GDM1 (cell line): Measurements from ENCODE around the gene LPP.

ENCODE experiments used
- DNase-seq: peaks from one replicate; lab custom pipeline; 2025; lab: John Stamatoyannopoulos, UW

The LPP gene

DNA sequence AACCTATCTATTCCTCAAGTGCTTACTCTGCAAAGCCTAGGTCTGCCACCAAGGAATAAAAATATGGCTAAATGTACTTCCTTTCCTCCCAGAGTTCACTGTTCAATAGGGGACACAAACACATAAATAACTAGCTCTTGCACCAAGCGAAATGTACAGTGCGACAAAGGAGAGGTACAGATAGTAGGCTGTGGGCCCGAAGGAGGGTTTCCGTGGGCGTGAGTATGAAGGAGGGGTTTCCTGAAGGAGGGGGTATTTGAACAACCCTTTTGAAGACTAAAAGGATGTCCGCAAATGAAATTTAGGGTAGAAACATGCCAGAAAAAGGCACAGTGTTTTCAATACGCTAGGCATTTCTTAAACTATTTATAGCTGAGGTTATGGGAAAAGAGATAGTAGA, 207.9 kb downstream of the LPP start:
- no peak for DNase-seq

GRCh38 chr3:188362405-188362831, 208.5 kb downstream of the LPP start:
- no peak for DNase-seq

GRCh38 chr3:188365184-188365583, 211.2 kb downstream of the LPP start:
- no peak for DNase-seq

- DNase-seq, result no peak
These were observed 212.2 kb downstream of the LPP start for GRCh38 chr3:188365988-188366698.

- DNase-seq, result no peak
These were observed 213.7 kb downstream of the LPP start for GRCh38 chr3:188367678-188368077.

GRCh38 chr3:188369526-188369925, 215.6 kb downstream of the LPP start:
- DNase-seq, result no peak

- DNase-seq, result no peak
These were observed 216.3 kb downstream of the LPP start for GRCh38 chr3:188370081-188370830.

- DNase-seq, result no peak
These were observed 224.8 kb downstream of the LPP start for GRCh38 chr3:188378786-188379185.

DNA sequence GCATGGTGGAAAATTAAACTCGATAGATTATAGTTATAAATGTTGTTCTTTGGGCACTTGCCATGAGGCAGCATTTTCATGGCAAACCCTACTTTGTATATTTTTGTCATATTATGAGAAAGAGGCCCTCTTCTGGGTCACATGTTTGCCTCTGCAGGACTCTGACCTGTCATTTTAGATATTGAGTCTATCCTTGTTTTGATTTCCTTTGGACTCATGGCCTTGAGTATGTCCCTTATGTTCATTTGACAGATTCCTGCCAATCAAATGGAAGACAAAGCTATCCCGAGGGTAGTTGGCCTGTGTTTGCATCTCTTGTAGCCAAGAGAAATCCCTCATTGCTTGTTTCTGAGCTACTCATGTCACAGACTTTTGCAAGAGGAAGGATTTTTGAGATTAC, 226.3 kb downstream of the LPP start:
- DNase-seq, result no peak

- DNase-seq, result no peak
These were observed 226.8 kb downstream of the LPP start for GRCh38 chr3:188380722-188381121.

DNA sequence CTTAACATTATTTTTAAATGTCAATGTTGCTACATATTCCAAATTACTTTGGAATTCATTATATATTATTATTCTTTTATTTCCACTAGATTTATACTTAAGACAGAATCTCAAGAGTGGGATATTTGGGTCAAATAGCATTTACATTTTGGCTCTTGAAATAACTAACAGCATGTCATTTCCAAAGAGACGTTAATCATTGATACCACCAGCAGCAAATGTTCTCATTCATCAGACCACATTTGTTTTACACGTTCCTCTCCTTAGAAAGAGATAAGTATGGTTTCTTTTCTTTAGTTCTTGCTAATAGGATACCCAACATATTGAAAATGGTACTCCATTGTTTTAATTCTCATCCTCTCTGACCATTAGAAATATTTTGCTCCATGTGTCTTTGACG, 229.8 kb downstream of the LPP start:
- DNase-seq, result no peak

GRCh38 chr3:188385295-188385694, 231.3 kb downstream of the LPP start:
- DNase-seq, result no peak

GRCh38 chr3:188389711-188390342, 235.9 kb downstream of the LPP start:
- DNase-seq, result no peak

DNA sequence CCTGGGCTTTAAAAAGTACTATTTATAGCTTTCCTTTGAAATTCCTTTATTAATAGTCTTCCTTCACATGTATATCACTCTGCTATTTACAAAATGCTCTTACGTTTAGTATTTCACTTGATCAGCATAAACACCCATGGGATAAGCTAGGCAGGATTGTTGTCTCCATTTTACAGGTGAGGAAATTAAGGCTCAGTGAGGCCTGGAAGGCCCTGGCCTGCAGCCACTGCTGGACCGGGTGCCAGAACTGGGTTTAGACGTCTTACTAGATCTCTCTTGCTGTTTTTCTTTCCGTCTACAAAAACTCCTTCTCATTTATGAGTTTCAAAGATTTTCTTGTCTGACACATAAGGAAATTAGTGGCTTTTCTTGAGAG, 236.4 kb downstream of the LPP start:
- DNase-seq, result no peak

DNA sequence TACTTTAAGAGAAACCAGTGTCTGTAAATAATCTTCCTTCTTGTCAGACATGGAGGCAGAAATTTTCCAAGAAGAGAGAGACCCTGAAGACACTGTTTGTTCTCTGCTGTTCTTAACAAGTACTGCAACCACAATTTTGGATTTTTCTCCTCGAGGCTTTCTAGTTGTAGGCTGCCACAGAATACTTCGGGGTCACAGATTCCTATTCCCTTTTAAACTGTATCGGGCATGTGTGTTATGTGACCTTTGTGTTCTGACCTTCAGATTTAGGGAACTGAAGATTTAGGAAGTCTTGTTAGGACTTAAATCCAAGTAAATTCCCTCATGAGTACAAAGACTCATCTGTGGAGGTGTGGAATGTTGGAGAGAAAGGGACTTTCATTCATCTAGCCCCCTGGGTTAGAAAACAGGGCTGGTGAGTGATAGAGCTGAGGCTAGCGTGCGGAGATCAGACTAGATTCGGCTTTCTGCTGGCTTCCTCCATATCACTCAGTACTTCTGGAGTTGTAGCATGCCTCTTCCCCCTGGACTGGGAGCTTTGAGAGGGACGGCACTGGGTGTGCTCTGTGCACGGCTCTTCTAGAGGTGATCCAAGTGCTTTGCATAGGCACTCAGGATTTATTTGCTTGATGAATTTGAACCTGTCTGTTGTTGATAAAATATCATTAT, 237.0 kb downstream of the LPP start:
- no peak for DNase-seq

- DNase-seq, result no peak
These were observed 237.6 kb downstream of the LPP start for GRCh38 chr3:188391592-188391991.

DNA sequence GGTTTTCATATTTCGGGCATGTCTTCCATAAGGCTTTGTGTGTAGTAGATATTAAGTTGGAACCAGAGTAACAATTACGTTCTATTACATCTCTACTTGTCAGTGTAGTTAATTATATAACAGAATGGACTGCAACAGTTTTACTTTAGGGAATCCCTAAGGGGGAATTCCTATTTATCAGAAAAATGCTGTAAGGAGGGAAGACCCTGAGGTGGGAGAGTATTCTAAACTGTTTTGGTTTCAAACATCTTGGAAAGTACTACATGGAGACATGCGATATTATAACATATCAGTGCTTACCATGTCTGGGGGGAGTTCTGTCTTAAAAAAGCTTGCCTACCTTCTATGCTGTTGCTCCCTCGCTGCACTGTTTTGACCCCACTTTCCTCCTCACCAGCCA, 238.1 kb downstream of the LPP start:
- no peak for DNase-seq

DNA sequence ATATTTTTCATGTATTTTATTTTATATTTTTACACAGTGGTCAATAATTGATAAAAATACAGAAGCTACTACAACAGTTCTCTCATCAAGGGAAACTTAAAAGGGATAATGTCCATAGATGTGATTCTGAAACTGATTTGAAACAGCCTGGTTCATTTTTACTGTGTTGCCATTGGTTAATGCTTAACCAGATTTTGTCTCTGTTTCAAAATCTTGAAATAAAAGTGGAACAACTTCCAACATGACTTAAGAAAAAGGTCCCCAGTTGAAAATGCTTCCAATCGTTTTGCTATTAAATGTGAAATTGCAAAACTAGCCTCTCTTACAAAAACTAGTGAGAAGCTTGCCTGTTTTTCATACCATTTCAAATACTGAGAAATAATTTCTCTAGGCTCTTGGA, 240.7 kb downstream of the LPP start:
- DNase-seq, result no peak

DNA sequence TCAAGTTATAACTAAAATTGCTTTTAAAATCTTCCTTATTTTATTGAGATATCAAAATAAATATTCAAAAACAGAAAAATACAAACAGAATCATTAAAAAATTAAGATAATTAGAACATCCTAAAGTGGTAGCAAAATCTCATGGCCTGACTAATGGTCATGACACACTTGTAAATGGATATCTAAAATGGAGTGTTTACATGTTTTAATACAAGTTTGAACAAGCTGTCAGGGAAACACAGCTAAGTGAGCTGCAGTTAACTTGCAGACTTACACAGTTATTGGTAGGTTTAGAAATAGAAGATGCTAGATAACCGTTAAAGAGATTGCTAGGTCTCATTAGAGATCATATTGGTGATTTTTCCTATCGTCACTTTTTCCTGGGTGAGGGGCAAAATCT, 242.3 kb downstream of the LPP start:
- DNase-seq, result no peak

DNA sequence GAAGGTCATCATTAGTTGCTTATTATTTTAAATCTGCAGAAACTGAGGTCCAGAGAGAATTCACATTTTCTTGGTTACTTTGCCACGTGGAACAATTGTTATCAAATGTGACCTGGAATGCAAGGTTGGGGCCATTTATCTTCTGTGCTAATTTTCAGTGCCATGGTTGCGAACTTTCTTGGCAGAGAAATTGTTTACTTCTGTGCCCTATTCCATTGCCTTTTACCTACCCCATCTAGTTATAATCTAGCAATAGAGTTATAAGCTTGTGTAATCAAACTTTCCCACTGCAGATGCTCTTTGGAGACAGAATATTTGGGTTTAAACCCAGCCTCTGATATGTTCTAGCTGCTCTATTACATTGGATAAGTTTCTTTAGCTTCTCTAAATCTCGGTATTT, 242.9 kb downstream of the LPP start:
- no peak for DNase-seq

DNA sequence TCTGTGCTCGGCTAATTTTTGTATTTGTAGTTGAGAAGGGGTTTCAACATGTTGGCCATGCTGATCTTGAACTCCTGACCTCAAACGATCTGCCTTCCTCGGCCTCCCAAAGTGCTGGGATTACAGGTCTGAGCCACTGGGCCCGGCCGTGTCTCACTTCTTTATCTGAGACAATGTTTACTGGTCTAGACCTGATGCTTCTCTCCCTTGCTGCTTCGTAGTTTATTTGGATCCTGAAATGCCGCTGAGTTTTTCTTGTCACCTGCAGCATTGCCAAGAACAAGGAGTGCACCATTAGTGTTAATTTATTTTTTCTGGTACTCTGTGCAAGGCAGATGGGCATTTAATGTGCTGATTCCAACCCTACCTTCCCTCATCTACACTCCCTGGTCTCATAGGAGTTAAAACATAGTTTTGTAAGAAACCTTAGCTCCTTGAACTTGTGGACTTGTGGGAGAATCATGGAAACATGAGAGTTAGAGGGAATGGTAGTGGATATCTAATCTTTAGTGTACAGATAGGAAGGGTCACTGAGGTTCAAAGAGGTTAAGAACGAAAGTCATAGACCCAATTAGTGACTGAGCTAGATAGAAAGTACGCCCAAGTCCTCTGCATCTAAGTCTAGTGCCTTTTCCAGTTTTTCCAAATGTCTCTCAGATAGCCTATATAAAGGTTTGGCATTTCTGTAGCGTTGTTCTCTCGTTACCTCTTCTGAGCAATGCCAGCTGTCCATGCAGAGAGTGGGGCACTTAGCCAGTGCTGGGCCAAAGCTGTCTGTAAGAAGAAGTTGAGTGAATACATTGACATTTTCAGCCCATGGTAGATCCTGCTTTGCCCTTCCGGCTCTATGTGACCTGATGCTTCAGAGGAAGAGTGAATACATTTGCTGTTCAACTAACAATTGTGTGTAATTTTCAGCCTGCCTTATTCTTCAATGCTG, 244.1 kb downstream of the LPP start:
- no peak for DNase-seq
